GM12878 (cell line): ENCODE measurements around the gene DCLK2. TPM values are rescaled to one million over a fixed set of nuclear protein-coding genes. Genes with fewer than 3 reads are reported as not detected.

Experiments
- ATAC-seq: fragments of 200-7000 bp; cut with Tn5 transposase; 3 replicates; pipeline ENCODE4 v1.9.1; 2020; ENCODE audit warnings: mild to moderate bottlenecking, moderate library complexity
- BruUV-seq: library from RNA; stranded (reverse); fragments of 400-500 nt; replicated peaks from 2 replicates; lab custom pipeline; 2021; lab: Mats Ljungman, UMichigan
- CTCF ChIA-PET: fragments of 300-600 bp; sonication (Branson Sonifier 250); formaldehyde crosslinking; extraction: SDS; loops from one replicate; lab custom pipeline; 2021; ENCODE audit warnings: inconsistent platforms; lab: Yijun Ruan, JAX
- POLR2A ChIA-PET: fragments of 350-600 bp; formaldehyde crosslinking; extraction: SDS; loops from one replicate; lab custom pipeline; 2021; ENCODE audit warnings: inconsistent platforms; lab: Charles Lee
- RAD21 ChIA-PET: fragments of 300-600 bp; sonication (Branson Sonifier 250); formaldehyde crosslinking; loops from one replicate; lab custom pipeline; 2023; ENCODE audit warnings: antibody characterized with exemption; ENCODE audit not compliant: unreplicated experiment; lab: Charles Lee
- SMC1A ChIA-PET: fragments of 300-600 bp; sonication (Branson Sonifier 250); formaldehyde crosslinking; loops from one replicate; lab custom pipeline; 2023; ENCODE audit not compliant: unreplicated experiment, uncharacterized antibody; lab: Charles Lee
- DNase-seq: peaks from one replicate; pipeline ENCODE4 v3.0.0-alpha.2; 2011; ENCODE audit warnings: low read depth, low spot score
- FAIRE-seq: peaks from 3 replicates; lab custom pipeline; 2011; peaks lifted over from hg19 to GRCh38; lab: Jason Lieb, UNC
- H2AFZ ChIP-seq: 2 replicates; pipeline ENCODE4 v1.6.0; 2011; ENCODE audit warnings: low read depth, low read length, control low read depth; ENCODE audit not compliant: control insufficient read depth
- H3K27ac ChIP-seq: 2 replicates; pipeline ENCODE4 v1.5.1; 2011; ENCODE audit warnings: control low read depth; ENCODE audit not compliant: control insufficient read depth, insufficient read depth
- H3K27me3 ChIP-seq, 2 experiments: replicated peaks in 1 of 2; 2 replicates each; pipeline versions ENCODE4 v1.6.0 to v1.6.1; 2011; ENCODE audit warnings: low read length in 1 of 2; ENCODE audit not compliant: control insufficient read depth in 2 of 2, insufficient read depth in 2 of 2
- H3K36me3 ChIP-seq, 2 experiments: 2 replicates each; pipeline ENCODE4 v1.5.1; 2011; ENCODE audit warnings: low read length in 1 of 2; ENCODE audit not compliant: control insufficient read depth in 2 of 2, insufficient read depth in 2 of 2
- H3K4me1 ChIP-seq: 2 replicates; pipeline ENCODE4 v1.6.1; 2011; ENCODE audit warnings: mild to moderate bottlenecking, low read length, moderate library complexity, mixed read lengths; ENCODE audit not compliant: control insufficient read depth, insufficient read depth
- H3K4me2 ChIP-seq: 2 replicates; pipeline ENCODE4 v1.6.0; 2011; ENCODE audit warnings: control low read depth; ENCODE audit not compliant: control insufficient read depth, insufficient read depth
- H3K4me3 ChIP-seq: fragments of 200-600 bp; sonication (generic); 2 replicates; pipeline ENCODE4 v1.5.1; 2016
- H3K79me2 ChIP-seq: 2 replicates; pipeline ENCODE4 v1.6.0; 2011; ENCODE audit warnings: low read length; ENCODE audit not compliant: control insufficient read depth, insufficient read depth
- H3K9ac ChIP-seq: 2 replicates; pipeline ENCODE4 v1.8.0; 2011; ENCODE audit warnings: low read length, control low read depth, mixed read lengths; ENCODE audit not compliant: control insufficient read depth, insufficient read depth
- H3K9me3 ChIP-seq: replicated peaks from 3 replicates; pipeline ENCODE4 v1.5.1; 2011; ENCODE audit warnings: mild to moderate bottlenecking, low read length; ENCODE audit not compliant: control insufficient read depth, insufficient read depth
- H4K20me1 ChIP-seq: 2 replicates; pipeline ENCODE4 v1.6.0; 2011; ENCODE audit not compliant: control insufficient read depth, insufficient read depth
- ATF7 ChIP-seq: fragments of 450-650 bp; IDR thresholded peaks from 2 replicates; pipeline ENCODE4 v1.6.1; 2016; ENCODE audit warnings: low read depth, mild to moderate bottlenecking
- GATAD2B ChIP-seq: fragments of 450-650 bp; conservative IDR thresholded peaks from 2 replicates; pipeline ENCODE4 v1.6.1; 2017; ENCODE audit warnings: low read depth, mild to moderate bottlenecking, moderate library complexity
- HSF1 ChIP-seq: fragments of 150-350 bp; IDR thresholded peaks from 2 replicates; pipeline ENCODE4 v1.6.1; 2014; ENCODE audit warnings: mild to moderate bottlenecking, low read depth, low read length
- IRF3 ChIP-seq: fragments of 450-650 bp; IDR thresholded peaks from 2 replicates; pipeline ENCODE4 v1.6.1; 2014; ENCODE audit warnings: mild to moderate bottlenecking
- PKNOX1 ChIP-seq: fragments of 450-650 bp; IDR thresholded peaks from 2 replicates; pipeline ENCODE4 v1.6.1; 2016; ENCODE audit warnings: mild to moderate bottlenecking
- PML ChIP-seq: IDR thresholded peaks from 2 replicates; pipeline ENCODE4 v1.6.1; 2012; ENCODE audit warnings: low read length, inconsistent platforms
- POLR2A ChIP-seq: IDR thresholded peaks from 2 replicates; pipeline ENCODE4 v1.6.1; 2011; ENCODE audit warnings: low read depth, mild to moderate bottlenecking, low read length
- PRDM15 ChIP-seq: fragments of 450-650 bp; formaldehyde crosslinking; IDR thresholded peaks from 2 replicates; pipeline ENCODE4 v1.4.0; 2020; ENCODE audit warnings: mild to moderate bottlenecking, moderate library complexity
- SMAD5 ChIP-seq: IDR thresholded peaks from 2 replicates; pipeline ENCODE4 v1.6.1; 2016; ENCODE audit warnings: antibody characterized with exemption, low read depth
- SMARCA5 ChIP-seq: fragments of 450-650 bp; IDR thresholded peaks from 2 replicates; pipeline ENCODE4 v1.6.1; 2017; ENCODE audit warnings: mild to moderate bottlenecking
- SMC3 ChIP-seq: IDR thresholded peaks from 2 replicates; pipeline ENCODE4 v1.6.1; 2011; ENCODE audit warnings: low read length, improper control_type of control experiment, borderline replicate concordance
- ZBTB40 ChIP-seq: fragments of 450-650 bp; IDR thresholded peaks from 2 replicates; pipeline ENCODE4 v1.6.1; 2016; ENCODE audit warnings: mild to moderate bottlenecking, moderate library complexity, borderline replicate concordance
- ZNF622 ChIP-seq: fragments of 450-650 bp; IDR thresholded peaks from 2 replicates; pipeline ENCODE4 v1.6.1; 2017; ENCODE audit warnings: mild to moderate bottlenecking, inconsistent platforms
- WGBS: methylation state at CpG from one replicate; pipeline ENCODE4 v1.1.6; 2016; ENCODE audit warnings: low lambda C conversion rate; ENCODE audit not compliant: insufficient replicate concordance, insufficient coverage; ENCODE audit errors: missing lambda C conversion rate; 5-methylcytosine and 5-hydroxymethylcytosine counted together
- in situ Hi-C: fragments of 300-500 bp; cut with MboI; formaldehyde crosslinking; loops from 9 replicates; pipeline ENCODE4 v1.14.3; 2018; ENCODE audit warnings: mixed read lengths
- intact Hi-C: fragments of 100-400 bp; cut with micrococcal nuclease; formaldehyde crosslinking; loops from one replicate; pipeline ENCODE4 v1.14.2; 2022; ENCODE audit not compliant: unreplicated experiment
- polyA plus RNA-seq, 11 experiments: library from polyadenylated mRNA; depleted of rRNA in 4 of 11; unstranded in 6 of 11; stranded (reverse) in 5 of 11; fragments of >200 nt; fragmentation: Nextera tagmentation in 4 of 11; fragmentation: Illumina TruSeq in 1 of 11; extraction: Ambion mirVana in 4 of 11; extraction: Trizol in 1 of 11; gene quantifications; 1 replicate in 1 of 11; 2 replicates in 10 of 11; pipeline versions ENCODE4 v1.2.1 to v1.2.3, GENCODE V29; 2011 to 2016; ENCODE audit warnings: inconsistent platforms in 2 of 11, missing spikeins in 2 of 11, low read depth in 1 of 11
- total RNA-seq, 4 experiments: library from RNA; depleted of rRNA in 3 of 4; stranded (reverse); fragments of >200 nt in 3 of 4; fragmentation: Illumina TruSeq in 1 of 4; extraction: Trizol in 1 of 4; gene quantifications; 2 replicates each; pipeline versions ENCODE4 v1.2.1 to v1.2.3, GENCODE V29; 2013 to 2021

DCLK2 gene
- total and polyA plus RNA-seq, 10 of the 15 experiments (the other 5 are each of a cell fraction or from before 2014, with no cell fraction given): not detected

GRCh38 chr4:150261571-150261970 lies 183.3 kb downstream of the DCLK2 start:
- Histone ChIP-seq H3K36me3 (no peaks in the 10 kb centered on the region; a peak in 1 of 4 replicates), H3K9ac (no peak overlapping the region), H3K4me1 (no peaks in the 10 kb centered on the region), H3K9me3 (no peaks in the 10 kb centered on the region), H4K20me1 (no peaks in the 10 kb centered on the region), H3K4me2 (no peak overlapping the region), H3K27me3 (no peaks in the 10 kb centered on the region), H3K27ac (no peak overlapping the region), H3K79me2 (no peaks in the 10 kb centered on the region), H2AFZ (no peak overlapping the region), H3K4me3 (no peak overlapping the region)
- ATAC-seq (no peak), DNase-seq (no peak), FAIRE-seq (no peak)
- in situ Hi-C loops (no loop called here), intact Hi-C loops (no loop called here)
- POLR2A ChIA-PET: no interaction called here
- SMC1A ChIA-PET: no interaction called here
- no TSS peak for BruUV-seq
- CTCF ChIA-PET: interaction anchor here (0.8 kb wide), 1 partner anchor 18 kb away, joined by 4 read pairs; no protein-coding TSS in a partner anchor
- RAD21 ChIA-PET: no interaction called here
- 100% methylated on average over 2 of the region's 2 CpGs for WGBS
- TF ChIP-seq SMAD5 (no peak), ZNF622 (no peak), IRF3 (no peak), PRDM15 (CRISPR knock-in tag) (no peak), POLR2A (no peak), PKNOX1 (no peak), PML (no peak), HSF1 (no peak), ATF7 (no peak), ZBTB40 (no peak), GATAD2B (no peak), SMC3 (no peak), SMARCA5 (no peak)
